NCI-H128 (cell line): Measurements from ENCODE around the gene SEPTIN5.

Experiments used
- DNase-seq: peaks from one replicate; lab custom pipeline; 2025; ENCODE audit not compliant: unreplicated experiment; lab: John Stamatoyannopoulos, UW

The SEPTIN5 gene

DNA sequence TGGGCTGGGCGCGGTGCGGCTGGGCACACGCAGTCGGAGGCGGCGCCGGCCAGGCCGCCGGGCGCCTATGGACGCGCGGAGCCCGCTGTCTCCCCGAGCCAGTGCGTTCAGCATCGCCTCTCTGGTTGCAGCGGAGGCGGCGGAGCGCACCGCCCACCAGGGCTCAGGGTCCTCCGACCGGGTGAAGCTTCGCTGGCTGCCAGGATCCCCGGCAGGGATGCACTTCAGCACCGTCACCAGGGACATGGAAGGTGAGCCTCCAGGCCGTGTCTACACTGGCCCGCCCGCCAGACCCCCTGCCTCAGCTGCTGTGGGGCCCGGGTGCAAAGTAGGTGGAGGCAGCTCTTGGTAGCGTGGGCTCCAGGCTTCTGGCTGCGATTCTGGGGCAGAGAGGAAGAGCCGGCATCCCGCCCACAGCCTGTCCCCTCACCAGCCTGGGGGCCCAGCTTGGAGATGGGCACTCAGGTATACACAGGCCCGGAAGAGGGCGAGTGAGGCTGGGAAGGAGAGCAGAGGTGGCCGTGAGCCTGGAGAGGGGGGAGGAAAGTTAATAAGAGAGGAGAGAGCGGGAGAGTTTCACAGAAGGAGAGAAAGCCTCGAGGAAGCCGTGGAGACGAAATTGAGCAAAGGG lies 45.2 kb downstream of the SEPTIN5 start:
- DNase-seq = no peak

GRCh38 chr22:19760058-19760950 lies 46.0 kb downstream of the SEPTIN5 start, which contains the start of gene TBX1:
TSS of gene TBX1 (plus strand) at chr22:19760778. CDS start at chr22:19760844, 66 bp downstream.
- no peak for DNase-seq

GRCh38 chr22:19760951-19761724 lies 46.8 kb downstream of the SEPTIN5 start:
- no peak for DNase-seq

- DNase-seq = no peak
These were observed 47.6 kb downstream of the SEPTIN5 start for GRCh38 chr22:19761725-19762567.

- DNase-seq = no peak
These were observed 48.5 kb downstream of the SEPTIN5 start for GRCh38 chr22:19762568-19763457.

DNA sequence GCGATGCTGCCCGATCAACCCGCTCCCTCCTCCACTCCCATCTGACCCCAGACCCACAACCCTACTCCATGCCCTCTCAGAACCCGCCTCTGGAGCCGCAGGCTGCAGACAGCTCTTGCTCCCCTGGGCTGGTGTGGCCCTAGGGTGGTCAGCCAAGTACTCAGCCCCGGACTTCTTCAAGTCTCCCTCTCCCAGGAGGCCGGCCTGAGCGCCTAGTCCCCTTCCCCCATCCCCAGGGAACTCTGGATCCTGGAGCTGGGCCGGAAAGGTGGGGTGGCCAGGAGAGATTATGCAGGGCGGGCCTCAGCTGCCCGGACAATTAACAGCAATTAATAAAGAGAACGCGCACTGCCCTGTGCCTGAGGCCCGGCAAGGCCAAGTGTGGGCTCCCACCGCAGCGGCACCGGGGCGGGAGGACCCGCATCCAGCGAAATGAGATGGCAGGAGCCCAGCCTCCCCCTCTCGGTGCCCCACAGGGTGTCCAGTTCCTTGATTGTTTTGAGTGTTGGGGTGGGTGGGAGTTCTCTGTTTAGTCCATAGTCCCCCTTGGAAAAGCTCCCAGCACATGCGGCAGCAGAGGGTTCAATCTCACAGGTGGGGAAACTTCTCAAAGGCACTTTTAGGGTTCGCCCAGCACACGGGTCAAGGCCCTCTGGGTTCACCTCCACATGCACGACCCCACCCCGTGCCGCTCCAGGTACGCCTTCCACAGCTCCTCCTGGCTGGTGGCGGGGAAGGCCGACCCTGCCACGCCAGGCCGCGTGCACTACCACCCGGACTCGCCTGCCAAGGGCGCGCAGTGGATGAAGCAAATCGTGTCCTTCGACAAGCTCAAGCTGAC lies 49.4 kb downstream of the SEPTIN5 start:
- DNase-seq = no peak

DNA sequence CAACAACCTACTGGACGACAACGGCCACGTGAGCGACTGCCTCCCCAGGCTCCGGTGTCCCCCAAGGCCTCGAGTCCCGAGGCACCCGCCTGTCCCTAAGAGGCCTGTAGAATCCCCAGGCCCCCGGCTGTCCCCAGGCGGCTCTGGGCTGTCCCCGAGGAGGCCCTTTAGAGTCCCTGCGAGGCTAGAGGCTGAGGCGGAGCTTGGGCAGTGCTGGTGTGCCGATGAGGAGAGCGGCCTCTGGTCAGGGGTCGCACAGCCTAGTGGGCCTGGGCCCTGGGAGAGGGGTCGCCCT lies 49.9 kb downstream of the SEPTIN5 start:
- DNase-seq = no peak

- DNase-seq = no peak
These were observed 50.6 kb downstream of the SEPTIN5 start for GRCh38 chr22:19764636-19765476.

GRCh38 chr22:19765477-19766239 lies 51.4 kb downstream of the SEPTIN5 start:
- no peak for DNase-seq

DNA sequence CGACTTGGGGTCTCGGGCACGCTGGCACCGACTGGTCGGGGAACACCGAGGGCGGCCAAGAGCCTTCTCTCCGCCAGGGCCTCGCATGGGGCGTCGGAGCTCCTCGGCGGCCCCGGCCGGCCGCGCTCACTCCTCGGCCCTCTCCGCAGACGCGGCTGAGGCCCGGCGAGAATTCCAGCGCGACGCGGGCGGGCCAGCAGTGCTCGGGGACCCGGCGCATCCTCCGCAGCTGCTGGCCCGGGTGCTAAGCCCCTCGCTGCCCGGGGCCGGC lies 51.9 kb downstream of the SEPTIN5 start:
- DNase-seq = no peak

DNA sequence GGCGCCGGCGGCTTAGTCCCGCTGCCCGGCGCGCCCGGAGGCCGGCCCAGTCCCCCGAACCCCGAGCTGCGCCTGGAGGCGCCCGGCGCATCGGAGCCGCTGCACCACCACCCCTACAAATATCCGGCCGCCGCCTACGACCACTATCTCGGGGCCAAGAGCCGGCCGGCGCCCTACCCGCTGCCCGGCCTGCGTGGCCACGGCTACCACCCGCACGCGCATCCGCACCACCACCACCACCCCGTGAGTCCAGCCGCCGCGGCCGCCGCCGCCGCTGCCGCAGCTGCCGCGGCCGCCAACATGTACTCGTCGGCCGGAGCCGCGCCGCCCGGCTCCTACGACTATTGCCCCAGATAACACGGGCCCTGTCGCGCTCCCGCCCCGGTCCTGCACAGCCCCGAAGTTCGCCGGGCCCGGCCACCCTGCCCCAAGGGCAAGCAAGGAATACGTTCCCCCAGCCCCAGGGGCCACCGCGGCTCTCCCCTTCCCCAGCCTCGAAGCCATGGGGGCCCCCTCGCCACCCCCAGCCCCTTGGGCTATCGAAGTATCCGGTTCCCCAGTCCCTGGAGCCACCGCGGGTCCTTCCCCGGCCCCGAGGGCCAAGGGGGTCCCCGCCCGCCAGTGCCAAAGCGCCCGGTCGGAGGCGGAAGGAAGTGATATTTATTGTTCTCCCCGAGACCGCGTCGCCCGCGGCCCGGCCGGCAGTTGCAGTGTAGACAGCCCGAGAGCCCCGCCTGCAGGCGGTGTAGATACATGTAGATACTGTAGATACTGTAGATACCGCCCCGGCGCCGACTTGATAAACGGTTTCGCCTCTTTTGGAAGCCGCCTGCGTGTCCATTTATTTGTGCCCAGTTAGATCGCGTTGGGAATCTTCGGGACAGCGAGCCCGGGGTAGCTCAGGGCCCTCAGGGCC lies 52.5 kb downstream of the SEPTIN5 start:
- DNase-seq = no peak

DNA sequence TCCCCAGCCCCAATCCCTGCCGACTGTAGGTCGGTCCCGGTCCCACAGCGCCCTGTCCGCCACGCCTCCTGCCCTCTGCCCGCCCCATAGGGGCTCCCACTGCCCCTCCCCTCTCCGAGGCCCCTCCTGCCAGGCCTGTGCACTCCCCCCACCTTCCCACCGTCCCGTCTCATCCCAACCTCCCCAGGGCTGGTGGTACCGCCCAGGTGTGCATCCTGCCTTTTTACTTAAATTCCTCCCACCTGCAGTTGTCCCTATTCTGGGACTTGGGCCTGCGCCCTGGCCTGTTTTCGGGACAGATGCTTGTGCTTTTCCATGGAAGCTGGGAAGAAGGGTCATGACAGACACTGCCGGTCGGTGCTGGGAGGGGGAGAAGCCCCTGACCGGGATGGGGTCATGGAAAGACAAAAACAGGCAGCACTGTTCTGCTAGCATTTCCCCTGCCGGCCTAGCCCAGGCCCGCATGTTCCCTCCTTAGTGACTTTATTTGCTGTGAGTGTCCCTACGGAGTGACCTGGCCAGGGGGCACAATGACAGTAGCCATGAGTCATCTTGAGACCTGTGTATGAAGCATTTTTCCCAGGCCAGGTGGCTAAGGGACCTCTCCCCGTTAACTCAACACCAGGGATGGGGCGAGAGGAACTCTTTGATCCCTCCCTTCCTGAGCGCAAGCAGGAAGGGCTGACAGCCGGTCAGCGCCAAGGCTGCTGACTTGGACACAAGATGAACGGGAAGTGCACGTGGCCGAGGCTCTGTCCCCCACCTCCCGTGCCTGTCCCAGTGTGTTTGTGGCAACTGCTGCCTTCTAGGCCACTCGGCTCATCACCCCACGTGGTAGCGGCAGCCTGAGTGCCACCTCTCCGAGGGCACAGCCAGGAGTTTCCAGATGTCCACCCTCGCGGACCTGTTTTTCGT lies 53.4 kb downstream of the SEPTIN5 start:
- no peak for DNase-seq

GRCh38 chr22:19769393-19769715 lies 55.1 kb downstream of the SEPTIN5 start:
- DNase-seq = no peak

GRCh38 chr22:19770349-19771220 lies 56.3 kb downstream of the SEPTIN5 start:
- no peak for DNase-seq

GRCh38 chr22:19772422-19772672 lies 58.0 kb downstream of the SEPTIN5 start:
- DNase-seq = no peak
